Measurements from ENCODE around the gene LIN7B. TPM values are rescaled to one million over a fixed set of nuclear protein-coding genes. Genes with fewer than 3 reads are reported as not detected.

LIN7B gene
- total RNA-seq, 2 donors from 2014 or later: 9.5 to 14.9 TPM

GRCh38 chr19:49135686-49136085, 21.5 kb downstream of the LIN7B start:
- Mint-ChIP-seq H3K4me3 (no peak overlapping the region), H3K27me3 (ENCODE audit: insufficient read depth) (peaks cover 18% of the 10 kb centered on the region)
- H3K4me1 ChIP-seq (ENCODE audit: control insufficient read depth, insufficient read depth, low read length): no peaks in the 10 kb centered on the region

GRCh38 chr19:49136771-49137171, 22.6 kb downstream of the LIN7B start:
- Histone ChIP-seq H3K9me3 (ENCODE audit: control insufficient read depth, low read length) (no peaks in the 10 kb centered on the region), H3K36me3 (ENCODE audit: control insufficient read depth, insufficient read depth, low read length) (no peaks in the 10 kb centered on the region), H3K27ac (ENCODE audit: low read depth, low read length) (no peak overlapping the region), H3K4me1 (ENCODE audit: control insufficient read depth, insufficient read depth, low read length) (no peaks in the 10 kb centered on the region), H3K9ac (ENCODE audit: extremely low read depth, low read length, poor library complexity, severe bottlenecking) (no peak overlapping the region), H3K27me3 (ENCODE audit: control insufficient read depth, insufficient read depth, low read length, poor library complexity, severe bottlenecking) (no peaks in the 10 kb centered on the region), H3K4me3 (ENCODE audit: low read length) (no peak overlapping the region)
- H3K4me3 Mint-ChIP-seq: no peak overlapping the region
- 86 to 88% methylated on average over 3 to 10 of the region's 10 CpGs for WGBS, 2 experiments (ENCODE audit: insufficient coverage in 1 of 2, insufficient read length in 1 of 2)
- H3K36me3 Mint-ChIP-seq (ENCODE audit: low read depth): peaks cover 4% of the 10 kb centered on the region
- DNase-seq: no peak
- no peak for TF ChIP-seq CTCF (conservative IDR thresholded peaks at IDR 0.05)
- H3K27me3 Mint-ChIP-seq (ENCODE audit: insufficient read depth): peaks cover 23% of the 10 kb centered on the region
- H3K9me3 Mint-ChIP-seq: peaks cover 2% of the 10 kb centered on the region
- no peak overlapping the region for H3K27ac Mint-ChIP-seq
- H3K4me1 Mint-ChIP-seq: peaks cover 3% of the 10 kb centered on the region

More at GRCh38 chr19:49135686-49136085, 21.5 kb downstream of the LIN7B start:
- H3K36me3 ChIP-seq (ENCODE audit: control insufficient read depth, insufficient read depth, low read length): no peaks in the 10 kb centered on the region
- peaks cover 4% of the 10 kb centered on the region for H3K36me3 Mint-ChIP-seq (ENCODE audit: low read depth)
- H3K4me1 Mint-ChIP-seq: peaks cover 3% of the 10 kb centered on the region
- WGBS, 2 experiments (ENCODE audit: insufficient coverage in 1 of 2, insufficient read length in 1 of 2): 97 to 100% methylated on average over 2 to 5 of the region's 5 CpGs
- no peak overlapping the region for H3K27ac Mint-ChIP-seq
- H3K4me3 ChIP-seq (ENCODE audit: low read length): no peak overlapping the region
- peaks cover 2% of the 10 kb centered on the region for H3K9me3 Mint-ChIP-seq
- H3K27me3 ChIP-seq (ENCODE audit: control insufficient read depth, insufficient read depth, low read length, poor library complexity, severe bottlenecking): no peaks in the 10 kb centered on the region
- no peaks in the 10 kb centered on the region for H3K9me3 ChIP-seq (ENCODE audit: control insufficient read depth, low read length)
- no peak overlapping the region for H3K27ac ChIP-seq (ENCODE audit: low read depth, low read length)
- TF ChIP-seq CTCF (conservative IDR thresholded peaks at IDR 0.05): no peak
- no peak for DNase-seq
- no peak overlapping the region for H3K9ac ChIP-seq (ENCODE audit: extremely low read depth, low read length, poor library complexity, severe bottlenecking)

GRCh38 chr19:49140951-49141350, 26.8 kb downstream of the LIN7B start:
- H3K27me3 Mint-ChIP-seq (ENCODE audit: insufficient read depth): peaks cover 20% of the 10 kb centered on the region
- DNase-seq: no peak
- Histone ChIP-seq H3K4me1 (ENCODE audit: control insufficient read depth, insufficient read depth, low read length) (no peaks in the 10 kb centered on the region), H3K27ac (ENCODE audit: low read depth, low read length) (no peak overlapping the region), H3K27me3 (ENCODE audit: control insufficient read depth, insufficient read depth, low read length, poor library complexity, severe bottlenecking) (no peaks in the 10 kb centered on the region), H3K9ac (ENCODE audit: extremely low read depth, low read length, poor library complexity, severe bottlenecking) (no peak overlapping the region), H3K9me3 (ENCODE audit: control insufficient read depth, low read length) (no peaks in the 10 kb centered on the region), H3K4me3 (ENCODE audit: low read length) (no peak overlapping the region), H3K36me3 (ENCODE audit: control insufficient read depth, insufficient read depth, low read length) (no peaks in the 10 kb centered on the region)
- H3K9me3 Mint-ChIP-seq: peaks cover 2% of the 10 kb centered on the region
- WGBS, 2 experiments (ENCODE audit: insufficient coverage in 1 of 2, insufficient read length in 1 of 2): 83 to 88% methylated on average over 6 to 7 of the region's 7 CpGs
- no peak overlapping the region for H3K4me3 Mint-ChIP-seq
- peaks cover 6% of the 10 kb centered on the region for H3K4me1 Mint-ChIP-seq
- H3K27ac Mint-ChIP-seq: no peak overlapping the region
- TF ChIP-seq CTCF (conservative IDR thresholded peaks at IDR 0.05): no peak
- H3K36me3 Mint-ChIP-seq (ENCODE audit: low read depth): peaks cover 3% of the 10 kb centered on the region
